ENCODE results near the gene TIMD4. TPM values are rescaled to one million over a fixed set of nuclear protein-coding genes. Genes with fewer than 3 reads are reported as not detected.
"Not testable (repeated sequence)": the region's sequence is repeated elsewhere in the genome, so short reads cannot be mapped to it uniquely, and the experiment has no call there.

Gene TIMD4
- polyA plus RNA-seq (ENCODE audit: insufficient read length in 4 of 4) = 10 to 100 TPM in 1 of 4 donors, under 1 TPM in 3; 0.38 to 13.2 (median 0.88) TPM

GRCh38 chr5:156963125-156963524, at the start of gene TIMD4:
TIMD4 (minus strand) TSS chr5:156963226; CDS start chr5:156963198, 28 bp downstream.
- DNase-seq (ENCODE audit: low read depth in 4 of 4, low spot score in 3 of 4) = no peak

GRCh38 chr5:157006262-157006661, 43.2 kb upstream of the TIMD4 start:
- no peak for DNase-seq (ENCODE audit: low read depth in 4 of 4, low spot score in 3 of 4)

- no peak for DNase-seq (ENCODE audit: low read depth in 4 of 4, low spot score in 3 of 4)
Observed at GRCh38 chr5:157004893-157005551, 42.0 kb upstream of the TIMD4 start.

DNA sequence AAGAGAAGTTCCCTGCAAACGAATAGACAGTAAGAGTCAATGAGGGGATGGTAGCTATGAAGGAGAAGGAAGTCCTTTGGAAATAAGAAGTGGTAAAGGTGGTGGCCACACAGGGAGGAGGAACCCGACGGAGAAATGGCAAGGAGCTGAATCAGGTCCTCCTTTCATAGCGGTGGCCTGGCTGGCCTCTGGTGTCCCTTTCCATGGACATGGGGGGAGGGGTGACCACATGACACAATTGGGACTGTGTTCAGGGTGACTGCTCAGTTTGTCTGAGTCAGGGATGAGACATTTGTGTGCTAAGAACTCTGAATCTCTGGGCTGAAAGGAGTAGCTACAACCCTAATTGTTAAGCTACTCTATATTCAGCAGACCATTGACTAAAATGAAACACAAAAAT, 28.7 kb upstream of the TIMD4 start:
- DNase-seq (ENCODE audit: low read depth in 4 of 4, low spot score in 3 of 4) = no peak

GRCh38 chr5:156984064-156984463, 21.0 kb upstream of the TIMD4 start:
- DNase-seq (ENCODE audit: low read depth in 4 of 4, low spot score in 3 of 4) = no peak

DNA sequence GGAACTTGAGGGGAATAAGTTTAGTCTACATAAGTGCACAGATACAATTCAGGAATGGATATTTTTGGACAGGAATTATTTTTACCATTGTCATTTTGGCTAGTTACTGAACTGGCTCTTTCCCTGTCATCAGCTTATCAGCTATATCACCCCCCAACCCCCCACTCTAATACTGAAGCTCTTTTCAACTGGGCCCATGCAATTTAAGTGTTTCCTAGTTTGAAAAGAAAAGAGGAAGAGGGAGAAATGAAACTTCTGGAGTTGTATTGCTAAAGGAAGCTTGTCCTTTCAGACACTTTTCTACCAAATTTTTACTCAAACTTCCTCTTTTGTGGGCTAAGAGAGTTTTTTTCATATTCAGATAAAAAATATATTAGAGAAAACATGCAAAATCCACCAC, 18.5 kb upstream of the TIMD4 start:
- DNase-seq (ENCODE audit: low read depth in 4 of 4, low spot score in 3 of 4) = no peak

- DNase-seq (ENCODE audit: low read depth in 4 of 4, low spot score in 3 of 4) = no peak
Observed at GRCh38 chr5:156974328-156974727, 11.3 kb upstream of the TIMD4 start.

DNA sequence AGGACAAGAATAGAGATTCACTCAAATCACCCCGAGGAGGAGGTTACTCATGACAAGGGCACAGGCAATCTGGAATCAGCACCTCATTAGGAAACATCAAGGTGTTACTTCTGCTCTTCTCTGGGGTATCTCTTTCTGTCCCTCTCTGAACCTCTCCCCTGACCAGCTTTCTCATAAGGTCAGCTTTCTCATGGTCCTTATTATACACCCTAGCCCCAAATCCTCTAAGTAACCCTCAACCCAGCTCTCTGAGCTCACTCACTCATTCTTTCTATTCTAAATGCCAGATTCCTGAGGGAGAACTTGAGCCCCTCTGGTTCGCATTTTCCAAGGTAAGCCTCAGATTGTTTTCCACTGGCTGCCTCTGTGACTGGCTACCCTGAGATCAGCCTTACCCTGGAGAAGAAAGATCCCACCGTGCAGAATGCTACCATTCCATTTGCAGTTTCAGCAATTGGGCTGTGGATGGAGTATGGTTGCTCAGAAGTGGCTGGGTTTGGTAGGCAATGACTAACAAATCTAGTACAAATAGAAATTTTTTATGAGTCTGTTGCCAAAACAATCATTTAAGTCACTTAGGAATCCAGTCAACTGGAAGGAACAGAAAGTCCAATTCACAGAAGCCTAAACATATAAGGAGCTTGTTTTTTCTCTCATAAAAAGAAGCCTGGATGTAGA, 9.0 kb upstream of the TIMD4 start:
- DNase-seq (ENCODE audit: low read depth in 4 of 4, low spot score in 3 of 4) = no peak

GRCh38 chr5:156971415-156971814, 8.4 kb upstream of the TIMD4 start:
- DNase-seq (ENCODE audit: low read depth in 4 of 4, low spot score in 3 of 4) = no peak

DNA sequence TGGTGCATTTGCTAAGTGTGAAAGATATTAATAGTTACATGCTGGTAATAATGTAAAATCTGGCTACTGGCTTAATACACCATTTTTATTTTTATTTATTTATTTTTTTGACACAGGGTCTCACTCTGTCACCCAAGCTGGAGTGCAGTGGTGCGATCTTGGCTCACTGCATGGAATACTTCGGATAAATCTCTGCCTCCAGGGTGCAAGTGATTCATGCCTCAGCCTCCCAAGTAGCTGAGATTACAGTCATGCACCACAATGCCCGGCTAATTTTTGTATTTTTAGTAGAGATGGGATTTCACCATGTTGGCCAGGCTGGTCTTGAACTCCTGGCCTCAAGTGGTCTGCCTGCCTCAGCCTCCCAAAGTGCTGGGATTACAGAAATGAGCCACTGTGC, 4.4 kb upstream of the TIMD4 start:
- not testable (repeated sequence) for DNase-seq (ENCODE audit: low read depth in 4 of 4, low spot score in 3 of 4)

GRCh38 chr5:156956321-156956720, 6.7 kb downstream of the TIMD4 start:
- DNase-seq (ENCODE audit: low read depth in 4 of 4, low spot score in 3 of 4) = no peak

DNA sequence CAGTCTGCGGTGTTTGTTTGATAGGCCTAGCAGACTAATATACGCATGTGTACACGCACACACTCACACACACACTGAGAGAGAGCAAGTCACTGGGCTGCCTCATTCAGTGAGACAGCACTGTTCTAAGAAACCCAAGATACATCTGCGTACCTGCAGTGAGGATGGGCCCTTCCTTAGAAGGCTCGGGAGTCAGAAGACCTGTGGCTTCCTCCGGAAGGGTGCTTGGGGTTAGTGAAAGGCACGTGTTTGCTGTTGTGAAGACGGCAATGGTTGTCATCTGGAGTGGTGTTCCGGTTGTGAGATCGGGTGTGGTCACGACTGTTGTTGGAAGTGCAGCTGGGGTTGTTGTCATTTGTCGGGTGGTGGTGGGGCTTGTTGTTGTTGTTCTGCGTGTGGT, 11.7 kb downstream of the TIMD4 start:
- DNase-seq (ENCODE audit: low read depth in 4 of 4, low spot score in 3 of 4) = no peak

DNA sequence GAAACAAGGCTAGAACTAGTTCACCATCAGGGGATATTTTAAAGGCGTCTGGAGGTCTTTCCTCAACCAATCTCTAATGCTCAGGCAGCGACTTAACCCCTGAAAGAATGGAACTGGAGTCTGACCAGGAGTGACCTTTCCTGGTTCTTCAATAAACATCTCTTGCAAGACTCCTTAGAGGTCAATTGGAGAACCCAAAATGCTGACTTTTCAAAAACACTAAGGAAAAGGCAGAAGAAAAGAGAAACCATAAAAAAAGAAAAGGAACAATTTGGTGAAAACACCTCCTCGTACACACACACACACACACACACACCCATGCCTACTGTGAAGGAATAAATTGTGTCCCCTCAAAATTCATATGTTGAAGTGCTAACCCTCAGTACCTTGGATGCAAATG, 12.3 kb downstream of the TIMD4 start:
- DNase-seq (ENCODE audit: low read depth in 4 of 4, low spot score in 3 of 4) = no peak

DNA sequence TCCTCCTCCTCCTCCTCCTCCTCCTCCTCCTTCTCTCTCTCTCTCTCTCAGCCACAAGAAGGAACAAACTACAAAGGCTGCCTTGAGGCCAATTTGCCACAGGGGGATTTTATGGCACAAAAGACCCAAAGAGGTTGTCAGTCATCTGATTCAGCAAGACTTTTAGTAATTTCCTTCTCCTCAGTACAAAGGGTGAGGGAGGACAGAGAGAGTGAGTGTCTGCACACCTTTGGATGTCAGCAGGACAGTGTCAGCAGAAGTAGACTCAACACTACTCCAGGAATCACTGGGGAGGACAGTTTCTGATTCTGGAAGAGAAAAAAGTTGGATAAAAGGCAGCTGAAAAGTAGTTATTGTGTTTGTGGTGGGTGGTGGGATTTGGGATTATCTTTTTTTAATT, 13.6 kb downstream of the TIMD4 start:
- DNase-seq (ENCODE audit: low read depth in 4 of 4, low spot score in 3 of 4) = no peak

DNA sequence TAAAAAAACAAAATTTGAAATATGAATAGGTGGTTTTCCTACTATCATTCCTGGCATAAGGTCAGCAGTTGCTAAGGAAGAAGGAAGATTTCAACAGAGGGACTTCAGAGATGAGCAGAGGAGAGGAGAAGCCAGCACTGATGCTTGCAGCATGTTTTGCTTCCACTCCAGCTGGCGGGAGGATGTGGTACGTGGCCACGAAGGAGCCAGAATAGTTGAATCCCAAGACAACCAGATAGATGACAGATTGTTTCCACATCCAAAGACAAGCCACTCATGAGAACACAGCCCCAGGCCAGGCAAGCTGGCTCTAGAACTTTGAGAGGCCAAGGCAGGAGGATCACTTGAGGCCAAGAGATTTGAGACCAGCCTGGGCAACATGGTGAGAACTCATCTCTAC, 15.1 kb downstream of the TIMD4 start:
- DNase-seq (ENCODE audit: low read depth in 4 of 4, low spot score in 3 of 4) = no peak

- no peak for DNase-seq (ENCODE audit: low read depth in 4 of 4, low spot score in 3 of 4)
Observed at GRCh38 chr5:156942064-156942463, 21.0 kb downstream of the TIMD4 start.

- not testable (repeated sequence) for DNase-seq (ENCODE audit: low read depth in 4 of 4, low spot score in 3 of 4)
Observed at GRCh38 chr5:156940462-156940861, 22.6 kb downstream of the TIMD4 start.

GRCh38 chr5:156936972-156937371, 26.1 kb downstream of the TIMD4 start:
- no peak for DNase-seq (ENCODE audit: low read depth in 4 of 4, low spot score in 3 of 4)

DNA sequence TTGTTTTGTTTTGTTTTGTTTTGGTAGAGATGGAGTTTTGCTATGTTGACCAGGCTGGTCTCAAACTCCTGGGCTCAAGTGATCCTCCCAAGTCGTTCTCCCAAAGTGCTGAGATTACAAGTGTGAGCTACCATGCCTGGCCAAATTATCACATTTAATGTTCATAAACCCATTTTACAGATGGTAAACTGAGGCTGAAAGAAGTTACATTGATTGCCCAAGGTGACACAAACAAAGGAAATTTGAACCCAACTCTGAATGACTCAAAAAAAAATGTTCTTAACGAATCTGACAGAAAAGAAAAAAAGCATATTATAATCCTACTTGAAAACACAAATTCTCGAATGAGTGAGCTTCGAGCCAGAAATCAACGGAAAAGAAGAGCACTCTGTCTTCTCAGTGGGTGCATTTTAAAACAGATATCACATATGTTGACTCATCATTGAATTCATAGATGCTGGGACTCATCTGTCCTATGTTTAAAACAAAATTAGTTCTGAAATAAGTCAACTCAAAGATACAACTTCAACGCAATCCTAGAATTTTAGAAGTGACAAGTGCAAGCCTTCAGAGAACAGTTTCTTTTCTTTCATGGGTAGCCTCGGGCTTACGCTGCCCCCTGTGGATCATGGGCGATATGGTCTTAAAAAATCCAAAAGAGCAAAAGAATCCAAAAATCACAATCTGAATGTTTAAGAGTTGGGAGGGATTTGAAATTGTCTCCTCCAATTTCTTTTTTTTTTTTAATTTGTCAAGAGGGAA, 28.4 kb downstream of the TIMD4 start:
- no peak for DNase-seq (ENCODE audit: low read depth in 4 of 4, low spot score in 3 of 4)

GRCh38 chr5:156929366-156929948, 33.6 kb downstream of the TIMD4 start:
- DNase-seq (ENCODE audit: low read depth in 4 of 4, low spot score in 3 of 4) = no peak

DNA sequence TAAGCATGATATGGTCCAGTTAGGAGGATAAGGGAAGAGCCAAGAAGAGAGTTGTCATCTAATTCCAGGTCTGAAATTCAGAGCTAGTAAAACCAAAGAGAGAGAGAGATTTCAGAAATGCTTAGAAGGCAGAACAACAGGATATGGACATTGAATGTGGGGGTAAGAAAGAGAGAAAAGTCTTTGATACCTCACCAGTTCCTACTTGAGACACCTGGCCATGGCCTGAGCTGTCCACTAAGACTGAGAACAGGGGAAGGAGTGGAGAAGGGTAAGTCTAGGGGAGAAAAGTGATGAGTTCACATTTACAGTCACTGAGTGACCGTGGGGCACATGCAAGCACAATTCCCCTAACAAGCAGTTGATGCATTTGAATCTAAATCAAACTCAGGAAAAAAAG, 35.5 kb downstream of the TIMD4 start:
- no peak for DNase-seq (ENCODE audit: low read depth in 4 of 4, low spot score in 3 of 4)
